OCI-LY1 (cell line): ENCODE results near the gene EXD3.

Experiments
- EZH2 ChIP-seq: fragments of 200-600 bp; sonication (generic), shearing (Covaris generic); IDR thresholded peaks from 2 replicates; pipeline ENCODE4 v1.8.0; 2017; ENCODE audit warnings: borderline replicate concordance, mixed run types, mild to moderate bottlenecking, antibody characterized with exemption, low read length, moderate library complexity, mixed read lengths
- TF ChIP-seq, protein P1 (sequence below): fragments of 200-600 bp; sonication (generic), shearing (Covaris generic); IDR thresholded peaks from 2 replicates; pipeline ENCODE4 v1.5.1; 2017; ENCODE audit warnings: mild to moderate bottlenecking, antibody characterized with exemption, low read length, moderate library complexity, mixed read lengths

DNA sequence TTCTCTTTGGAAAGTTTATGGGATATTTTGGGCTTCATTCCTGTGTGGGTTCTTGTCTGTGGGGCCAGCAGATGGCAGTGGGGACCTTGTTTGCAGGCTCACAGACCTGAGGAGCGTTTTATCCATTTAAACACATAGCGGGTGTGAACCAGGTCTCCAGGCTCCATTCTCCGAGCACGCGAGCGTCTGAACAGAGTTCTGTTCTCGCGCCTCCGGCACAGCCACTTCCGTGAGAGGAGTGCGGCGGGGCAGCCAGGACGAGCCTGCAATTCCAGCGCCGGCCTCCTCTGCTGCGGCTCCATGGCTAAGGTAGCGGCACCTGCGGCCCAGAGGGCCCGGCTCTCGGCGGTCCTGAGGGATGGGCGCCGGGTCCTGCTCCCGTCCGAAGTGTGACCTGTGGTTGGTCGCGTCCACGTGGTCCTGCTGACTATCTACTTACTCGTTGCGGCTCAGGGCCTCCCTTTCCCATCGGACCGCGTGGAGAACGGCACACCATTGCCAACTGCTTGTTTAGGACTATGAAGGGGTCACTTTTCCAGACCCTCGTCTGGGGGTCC lies 128.2 kb downstream of the EXD3 start:
- TF ChIP-seq EZH2, result no peak
- TF ChIP-seq, protein P1, sequence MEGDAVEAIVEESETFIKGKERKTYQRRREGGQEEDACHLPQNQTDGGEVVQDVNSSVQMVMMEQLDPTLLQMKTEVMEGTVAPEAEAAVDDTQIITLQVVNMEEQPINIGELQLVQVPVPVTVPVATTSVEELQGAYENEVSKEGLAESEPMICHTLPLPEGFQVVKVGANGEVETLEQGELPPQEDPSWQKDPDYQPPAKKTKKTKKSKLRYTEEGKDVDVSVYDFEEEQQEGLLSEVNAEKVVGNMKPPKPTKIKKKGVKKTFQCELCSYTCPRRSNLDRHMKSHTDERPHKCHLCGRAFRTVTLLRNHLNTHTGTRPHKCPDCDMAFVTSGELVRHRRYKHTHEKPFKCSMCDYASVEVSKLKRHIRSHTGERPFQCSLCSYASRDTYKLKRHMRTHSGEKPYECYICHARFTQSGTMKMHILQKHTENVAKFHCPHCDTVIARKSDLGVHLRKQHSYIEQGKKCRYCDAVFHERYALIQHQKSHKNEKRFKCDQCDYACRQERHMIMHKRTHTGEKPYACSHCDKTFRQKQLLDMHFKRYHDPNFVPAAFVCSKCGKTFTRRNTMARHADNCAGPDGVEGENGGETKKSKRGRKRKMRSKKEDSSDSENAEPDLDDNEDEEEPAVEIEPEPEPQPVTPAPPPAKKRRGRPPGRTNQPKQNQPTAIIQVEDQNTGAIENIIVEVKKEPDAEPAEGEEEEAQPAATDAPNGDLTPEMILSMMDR, result no peak
